Heart right ventricle (tissue), 16 donors: Measurements from ENCODE around the gene HAUS5. TPM values are rescaled to one million over a fixed set of nuclear protein-coding genes. Genes with fewer than 3 reads are reported as not detected.

Experiments
- ATAC-seq, 8 donors: fragments of 200-7000 bp; cut with Tn5 transposase; one replicate each; pipeline ENCODE4 v1.9.1; 2020; ENCODE audit warnings: mild to moderate bottlenecking in 8 of 8, moderate library complexity in 8 of 8, moderate number of reproducible peaks in 1 of 8
- DNase-seq, 2 donors: peaks; one replicate each; pipeline ENCODE4 v3.0.0-alpha.2; 2020
- H3K27ac ChIP-seq, 10 donors: fragments of 200-600 bp; sonication (generic) in 2 of 10; one replicate each; pipeline versions ENCODE4 v1.5.0 to v1.8.0; 2020 to 2022; ENCODE audit warnings: mild to moderate bottlenecking in 3 of 10
- H3K27me3 ChIP-seq, 7 donors: fragments of 200-600 bp; one replicate each; pipeline ENCODE4 v1.8.0; 2021 to 2022; ENCODE audit warnings: mild to moderate bottlenecking in 2 of 7
- H3K36me3 ChIP-seq, 9 donors: fragments of 200-600 bp; sonication (generic) in 1 of 9; one replicate each; pipeline versions ENCODE4 v1.5.0 to v1.8.0; 2020 to 2022; ENCODE audit warnings: mild to moderate bottlenecking in 2 of 9
- H3K4me1 ChIP-seq, 9 donors: fragments of 200-600 bp; sonication (generic) in 1 of 9; one replicate each; pipeline versions ENCODE4 v1.5.0 to v1.8.0; 2020 to 2022; ENCODE audit warnings: mild to moderate bottlenecking in 4 of 9
- H3K4me3 ChIP-seq, 10 donors: fragments of 200-600 bp; sonication (generic) in 2 of 10; one replicate each; pipeline versions ENCODE4 v1.5.0 to v1.8.0; 2020 to 2022; ENCODE audit warnings: mild to moderate bottlenecking in 7 of 10, moderate library complexity in 2 of 10
- H3K9me3 ChIP-seq, 11 donors: fragments of 200-600 bp in 10 of 11; sonication (generic) in 2 of 11; one replicate each; pipeline versions ENCODE4 v1.5.0 to v1.8.0; 2013 to 2022; ENCODE audit warnings: mild to moderate bottlenecking in 2 of 11, control low read depth in 1 of 11, moderate library complexity in 1 of 11
- WGBS, 2 donors: extraction: QIAGEN DNeasy Blood & Tissue Kit; methylation state at CpG; one replicate each; pipeline ENCODE4 v1.1.7; 2013; ENCODE audit warnings: inconsistent platforms in 1 of 2; 5-methylcytosine and 5-hydroxymethylcytosine counted together
- intact Hi-C, 10 donors: fragments of 100-400 bp; cut with DNase I; formaldehyde crosslinking; loops; one replicate each; pipeline versions ENCODE4 v1.11.1 to v1.14.2; 2022
- polyA plus RNA-seq, 2 donors: library from polyadenylated mRNA; stranded (reverse); fragments of 200-250 nt; gene quantifications; one replicate each; pipeline ENCODE4 v1.2.3, GENCODE V29; 2013
- total RNA-seq, 10 donors: library from RNA; stranded (reverse); fragmentation: NEBNext Ultra II Directional in 3 of 10; extraction: Animal tissue kit (Norgen Biotek cat#: 25700) in 3 of 10; gene quantifications; one replicate each; pipeline versions ENCODE4 v1.2.1 to v1.2.4, GENCODE V29; 2021 to 2023
- TF ChIP-seq, protein P1 (sequence below), 9 donors: fragments of 200-600 bp; sonication (generic) in 2 of 9; IDR thresholded peaks; one replicate each; pipeline versions ENCODE4 v1.5.0 to v1.8.0; 2021 to 2022; ENCODE audit warnings: antibody characterized with exemption in 9 of 9, mild to moderate bottlenecking in 5 of 9, moderate library complexity in 1 of 9
- donor health status: Arrhythmogenic right ventricular cardiomyopathy.
- donor health status: ischemic (EF 13 %, LVEDD 7.1; RV severe dilation, severe dysfunction).
- donor health status: healthy with polysubstance abuse.
- donor health status: DM: no; HTN: yes; CAD: no.
- donor health status: DM: no; HTN: no; CAD: no.
- donor health status: ischemic (EF 25% LVEDD 6.9; RV normal size, moderate dysfunction).
- donor health status: ischemic (EF 25% LVEDD 5.7; RV mildly dilated, moderate dysfunction).
- donor health status: healthy.
- donor health status: DM: yes; HTN: yes; CAD: no.
- donor health status: Ischemic cardiomyopathy.
- donor health status: ischemic (EF 35%, LVEDD 5.7; RV mildly dilated, moderate dysfunction).
- donor health status: nonischemic (EF 11% LVEDD 7.7; RV severe dilation, severe dysfunction).
- donor health status: DM: yes; HTN: yes; CAD: no.
- donor health status: PGD.
- donor health status: ischemic (EF 29% LVEDD 5.4; RV normal size, mild dysfunction).
- donor health status: nonischemic (EF 23%, LVEDD 6.1; RV moderate dilation, normal function).

Gene HAUS5
- total and polyA plus RNA-seq, 12 donors = 3.2 to 14.1 (median 4.8) TPM

GRCh38 chr19:35637165-35637564, 24.6 kb downstream of the HAUS5 start:
- Histone ChIP-seq H3K27me3 (no peaks in the 10 kb centered on the region), H3K36me3 (peaks cover 6 to 64% (median 52%) of the 10 kb centered on the region in 9 donors), H3K4me1 (peaks cover 0 to 11% (median 0%) of the 10 kb centered on the region in 9 donors), H3K27ac (no peak overlapping the region), H3K4me3 (no peak overlapping the region), H3K9me3 (no peaks in the 10 kb centered on the region)
- no peak for DNase-seq
- no peak for ATAC-seq
- 90 to 95% methylated on average over 25 of the region's 25 CpGs for WGBS, 2 donors
- intact Hi-C loops = no loop called here
- TF ChIP-seq, protein P1, sequence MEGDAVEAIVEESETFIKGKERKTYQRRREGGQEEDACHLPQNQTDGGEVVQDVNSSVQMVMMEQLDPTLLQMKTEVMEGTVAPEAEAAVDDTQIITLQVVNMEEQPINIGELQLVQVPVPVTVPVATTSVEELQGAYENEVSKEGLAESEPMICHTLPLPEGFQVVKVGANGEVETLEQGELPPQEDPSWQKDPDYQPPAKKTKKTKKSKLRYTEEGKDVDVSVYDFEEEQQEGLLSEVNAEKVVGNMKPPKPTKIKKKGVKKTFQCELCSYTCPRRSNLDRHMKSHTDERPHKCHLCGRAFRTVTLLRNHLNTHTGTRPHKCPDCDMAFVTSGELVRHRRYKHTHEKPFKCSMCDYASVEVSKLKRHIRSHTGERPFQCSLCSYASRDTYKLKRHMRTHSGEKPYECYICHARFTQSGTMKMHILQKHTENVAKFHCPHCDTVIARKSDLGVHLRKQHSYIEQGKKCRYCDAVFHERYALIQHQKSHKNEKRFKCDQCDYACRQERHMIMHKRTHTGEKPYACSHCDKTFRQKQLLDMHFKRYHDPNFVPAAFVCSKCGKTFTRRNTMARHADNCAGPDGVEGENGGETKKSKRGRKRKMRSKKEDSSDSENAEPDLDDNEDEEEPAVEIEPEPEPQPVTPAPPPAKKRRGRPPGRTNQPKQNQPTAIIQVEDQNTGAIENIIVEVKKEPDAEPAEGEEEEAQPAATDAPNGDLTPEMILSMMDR (IDR thresholded peaks at IDR 0.05) = no peak

GRCh38 chr19:35639321-35639639, 26.7 kb downstream of the HAUS5 start:
- Histone ChIP-seq H3K27me3 (no peaks in the 10 kb centered on the region), H3K9me3 (no peaks in the 10 kb centered on the region), H3K27ac (no peak overlapping the region), H3K36me3 (peaks cover 0 to 43% (median 40%) of the 10 kb centered on the region in 9 donors), H3K4me1 (peaks cover 0 to 31% (median 11%) of the 10 kb centered on the region in 9 donors), H3K4me3 (no peak overlapping the region)
- 48 to 57% methylated on average over 6 of the region's 6 CpGs for WGBS, 2 donors
- ATAC-seq (no peak), DNase-seq (no peak)
- intact Hi-C loops = no loop called here
- TF ChIP-seq, protein P1 (IDR thresholded peaks at IDR 0.05) = no peak

GRCh38 chr19:35639863-35640262, 27.3 kb downstream of the HAUS5 start:
- H3K27ac ChIP-seq = no peak overlapping the region
- H3K4me1 ChIP-seq = peaks cover 4 to 35% (median 17%) of the 10 kb centered on the region in 9 donors
- no peak for DNase-seq
- ATAC-seq = no peak
- H3K9me3 ChIP-seq = no peaks in the 10 kb centered on the region
- TF ChIP-seq, protein P1 (IDR thresholded peaks at IDR 0.05) = no peak
- WGBS, 2 donors = 86 to 89% methylated on average over 8 of the region's 8 CpGs
- intact Hi-C loops = loop anchor here in 3 of 10 donors (5.0 to 10.0 kb wide), 2 partner anchors 93 to 95 kb away; partner anchors contain the start of gene TMEM147 (in 3 of the 3)
- peaks cover 0 to 37% (median 34%) of the 10 kb centered on the region in 9 donors for H3K36me3 ChIP-seq
- no peak overlapping the region for H3K4me3 ChIP-seq
- no peaks in the 10 kb centered on the region for H3K27me3 ChIP-seq

GRCh38 chr19:35641515-35642151, 29.1 kb downstream of the HAUS5 start, which contains the start of gene ETV2:
Gene ETV2, plus strand, starts transcription at chr19:35641745. Its CDS starts 716 bp downstream, at chr19:35642461.
- Histone ChIP-seq H3K4me3 (no peak within 1 kb of the TSS), H3K27ac (peak within 1 kb of the TSS in 1 of 10 donors; percentile 66), H3K36me3 (peaks cover 0 to 19% (median 16%) of the 10 kb centered on the region in 9 donors), H3K27me3 (no peaks in the 10 kb centered on the region), H3K9me3 (no peaks in the 10 kb centered on the region), H3K4me1 (peaks cover 5 to 41% (median 23%) of the 10 kb centered on the region in 9 donors)
- DNase-seq (peak; percentile 46 to 55), ATAC-seq (no peak)
- WGBS, 2 donors = 13 to 21% methylated on average over 28 of the region's 28 CpGs
- TF ChIP-seq, protein P1 (IDR thresholded peaks at IDR 0.05) = no peak
- intact Hi-C loops = loop anchor here in 3 of 10 donors (5.0 to 10.0 kb wide), 2 partner anchors 94 to 97 kb away; partner anchors contain the start of gene TMEM147 (in 3 of the 3)
